Hepatocyte (in vitro differentiated cells): ENCODE measurements around the gene SIX3. TPM values are rescaled to one million over a fixed set of nuclear protein-coding genes. Genes with fewer than 3 reads are reported as not detected.
A peak's percentile ranks its signal among the peaks of the same experiment; 100 is the strongest.

ENCODE experiments used
- DNase-seq: peaks from one replicate; pipeline ENCODE4 v3.0.0-alpha.2; 2016; ENCODE audit warnings: low spot score
- H2AFZ ChIP-seq: fragments of 200-600 bp; sonication (generic); 2 replicates; pipeline ENCODE4 v1.6.0; 2016; ENCODE audit warnings: antibody characterized with exemption, mild to moderate bottlenecking
- H3K27ac ChIP-seq: fragments of 200-600 bp; sonication (generic); 2 replicates; pipeline ENCODE4 v1.5.1; 2016; ENCODE audit warnings: mild to moderate bottlenecking
- H3K27me3 ChIP-seq: fragments of 200-600 bp; sonication (generic); 2 replicates; pipeline ENCODE4 v1.6.1; 2016
- H3K36me3 ChIP-seq: fragments of 200-600 bp; sonication (generic); replicated peaks from 2 replicates; pipeline ENCODE4 v1.5.1; 2016; ENCODE audit warnings: low read depth; ENCODE audit not compliant: insufficient read depth
- H3K4me1 ChIP-seq: fragments of 200-600 bp; sonication (generic); 2 replicates; pipeline ENCODE4 v1.5.1; 2016; ENCODE audit warnings: mild to moderate bottlenecking, moderate library complexity; ENCODE audit not compliant: insufficient read depth
- H3K4me2 ChIP-seq: fragments of 200-600 bp; sonication (generic); 2 replicates; pipeline ENCODE4 v1.6.0; 2016
- H3K4me3 ChIP-seq: fragments of 200-600 bp; sonication (generic); 2 replicates; pipeline ENCODE4 v1.5.1; 2016; ENCODE audit warnings: mild to moderate bottlenecking
- H3K79me2 ChIP-seq: fragments of 200-600 bp; sonication (generic); 2 replicates; pipeline ENCODE4 v1.6.0; 2017; ENCODE audit warnings: mild to moderate bottlenecking
- H3K9me2 ChIP-seq: fragments of 200-600 bp; sonication (generic); replicated peaks from 2 replicates; pipeline ENCODE4 v1.6.0; 2017; ENCODE audit warnings: mild to moderate bottlenecking; ENCODE audit not compliant: insufficient read depth
- H3K9me3 ChIP-seq: fragments of 200-600 bp; sonication (generic); 2 replicates; pipeline ENCODE4 v1.5.1; 2016; ENCODE audit warnings: low read depth, mild to moderate bottlenecking
- H4K20me1 ChIP-seq: fragments of 200-600 bp; sonication (generic); 2 replicates; pipeline ENCODE4 v1.6.0; 2016; ENCODE audit warnings: mild to moderate bottlenecking; ENCODE audit not compliant: insufficient read depth, poor library complexity, severe bottlenecking
- CTCF ChIP-seq: fragments of 200-600 bp; sonication (generic); IDR thresholded peaks from 2 replicates; pipeline ENCODE4 v1.5.1; 2016; ENCODE audit warnings: antibody characterized with exemption, mild to moderate bottlenecking; ENCODE audit not compliant: poor library complexity
- EZH2 ChIP-seq: fragments of 200-600 bp; sonication (generic); IDR thresholded peaks from 2 replicates; pipeline ENCODE4 v1.6.1; 2016; ENCODE audit warnings: antibody characterized with exemption, mild to moderate bottlenecking, borderline replicate concordance
- EZH2phosphoT487 ChIP-seq: fragments of 200-600 bp; sonication (generic); IDR thresholded peaks from one replicate; pipeline ENCODE4 v1.6.1; 2018; ENCODE audit warnings: antibody characterized with exemption, mild to moderate bottlenecking, low read depth, moderate library complexity; ENCODE audit not compliant: unreplicated experiment, severe bottlenecking
- WGBS: methylation state at CpG from one replicate; pipeline ENCODE4 v1.1.6; 2016; ENCODE audit warnings: low lambda C conversion rate; ENCODE audit errors: missing lambda C conversion rate; 5-methylcytosine and 5-hydroxymethylcytosine counted together
- polyA plus RNA-seq: library from polyadenylated mRNA; unstranded; fragments of >200 nt; fragmentation: Nextera tagmentation; extraction: Ambion mirVana; gene quantifications from 2 replicates; pipeline ENCODE4 v1.2.1, GENCODE V29; 2016
- total RNA-seq: library from RNA; depleted of rRNA; stranded (reverse); fragments of >200 nt; gene quantifications from 2 replicates; pipeline ENCODE4 v1.2.3, GENCODE V29; 2014

The SIX3 gene
- total and polyA plus RNA-seq, 2 experiments from 2014 or later = not detected

GRCh38 chr2:44925561-44926136 lies 15.9 kb upstream of the SIX3 start:
- WGBS = 20% methylated on average over 4 of the region's 4 CpGs
- H3K9me3 ChIP-seq = no peaks in the 10 kb centered on the region
- no peaks in the 10 kb centered on the region for H3K9me2 ChIP-seq
- H3K79me2 ChIP-seq = no peaks in the 10 kb centered on the region
- no peak overlapping the region for H3K4me2 ChIP-seq
- no peak overlapping the region for H3K27ac ChIP-seq
- H3K4me1 ChIP-seq = peaks cover 5% of the 10 kb centered on the region
- H3K4me3 ChIP-seq = no peak overlapping the region
- no peak overlapping the region for H2AFZ ChIP-seq
- DNase-seq = no peak
- TF ChIP-seq EZH2phosphoT487 (no peak), CTCF (no peak), EZH2 (no peak)
- H4K20me1 ChIP-seq = no peaks in the 10 kb centered on the region
- H3K36me3 ChIP-seq = no peaks in the 10 kb centered on the region
- peaks cover 95% of the 10 kb centered on the region for H3K27me3 ChIP-seq

GRCh38 chr2:44926957-44927356 lies 14.5 kb upstream of the SIX3 start:
- Histone ChIP-seq H3K4me2 (no peak overlapping the region), H3K79me2 (no peaks in the 10 kb centered on the region), H3K27me3 (peaks cover 95% of the 10 kb centered on the region), H3K4me1 (peaks cover 5% of the 10 kb centered on the region), H2AFZ (no peak overlapping the region), H4K20me1 (no peaks in the 10 kb centered on the region), H3K9me3 (no peaks in the 10 kb centered on the region), H3K27ac (no peak overlapping the region), H3K9me2 (no peaks in the 10 kb centered on the region), H3K36me3 (no peaks in the 10 kb centered on the region), H3K4me3 (no peak overlapping the region)
- TF ChIP-seq EZH2phosphoT487 (peak; percentile 22), CTCF (no peak)
- WGBS = 5% methylated on average over 9 of the region's 9 CpGs
- DNase-seq = no peak

- Histone ChIP-seq H3K36me3 (no peaks in the 10 kb centered on the region), H3K4me2 (peak overlapping the region; percentile 71), H3K9me2 (no peaks in the 10 kb centered on the region), H3K4me1 (peaks cover 5% of the 10 kb centered on the region), H2AFZ (peak overlapping the region; percentile 56), H4K20me1 (no peaks in the 10 kb centered on the region), H3K27ac (no peak overlapping the region), H3K79me2 (no peaks in the 10 kb centered on the region), H3K9me3 (no peaks in the 10 kb centered on the region), H3K4me3 (no peak overlapping the region), H3K27me3 (peaks cover 99% of the 10 kb centered on the region)
- DNase-seq = no peak
- WGBS = 4% methylated on average over 28 of the region's 36 CpGs
- TF ChIP-seq CTCF (no peak), EZH2 (peak; percentile 73)
Measured at GRCh38 chr2:44927985-44928482, 13.5 kb upstream of the SIX3 start.
